Activated CD8-positive, alpha-beta T cell treated with anti-CD3 and anti-CD28 coated beads for 36 hours (primary cell): Measurements from ENCODE around the gene RCAN3. TPM values are rescaled to one million over a fixed set of nuclear protein-coding genes. Genes with fewer than 3 reads are reported as not detected.
"Not testable (repeated sequence)": the region's sequence is repeated elsewhere in the genome, so short reads cannot be mapped to it uniquely, and the experiment has no call there.

Source experiments
- ATAC-seq: fragments of 200-7000 bp; cut with Tn5 transposase; one replicate; pipeline ENCODE4 v1.10.0; 2021; ENCODE audit warnings: mild to moderate bottlenecking, moderate library complexity
- CTCF ChIA-PET: fragments of 350-600 bp; sonication (Branson Sonifier 250); formaldehyde crosslinking; loops from one replicate; lab custom pipeline; 2021; ENCODE audit warnings: antibody characterized with exemption; lab: Charles Lee
- POLR2A ChIA-PET: fragments of 350-600 bp; sonication (Branson Sonifier 250); formaldehyde crosslinking; loops from one replicate; lab custom pipeline; 2021; ENCODE audit warnings: antibody characterized with exemption; lab: Charles Lee
- DNase-seq: peaks from one replicate; pipeline ENCODE4 v3.0.0-alpha.2; 2020
- H3K27ac Mint-ChIP-seq: one replicate; pipeline ENCODE4 v1.8.0; 2021; ENCODE audit warnings: mild to moderate bottlenecking, mixed read lengths
- H3K27me3 Mint-ChIP-seq: one replicate; pipeline ENCODE4 v1.8.0; 2021; ENCODE audit warnings: mixed read lengths
- H3K36me3 Mint-ChIP-seq: one replicate; pipeline ENCODE4 v1.8.0; 2021; ENCODE audit warnings: low read depth, mixed read lengths
- H3K4me1 Mint-ChIP-seq: one replicate; pipeline ENCODE4 v1.8.0; 2021; ENCODE audit warnings: low read depth, mixed read lengths
- H3K4me3 Mint-ChIP-seq: one replicate; pipeline ENCODE4 v1.8.0; 2021; ENCODE audit warnings: mild to moderate bottlenecking, moderate library complexity, mixed read lengths
- H3K9me3 Mint-ChIP-seq: one replicate; pipeline ENCODE4 v1.8.0; 2021; ENCODE audit warnings: mixed read lengths
- CTCF ChIP-seq: fragments of 200-600 bp; IDR thresholded peaks from one replicate; pipeline ENCODE4 v1.8.0; 2022; ENCODE audit warnings: antibody characterized with exemption, mild to moderate bottlenecking
- intact Hi-C: fragments of 100-400 bp; cut with micrococcal nuclease; formaldehyde crosslinking; loops from one replicate; pipeline ENCODE4 v1.10.0; 2022
- total RNA-seq, 2 experiments: library from RNA; stranded (reverse); gene quantifications; one replicate each; pipeline ENCODE4 v1.2.3, GENCODE V29; 2021

Gene RCAN3
- total RNA-seq, 2 experiments from 2014 or later: 55.3 to 56.8 TPM

GRCh38 chr1:24513706-24514105 is 11.1 kb downstream of the RCAN3 start:
- CTCF ChIA-PET: interaction anchor here (2.2 to 9.9 kb wide), 3 partner anchors 13 to 122 kb away, joined by 5 to 110 read pairs (median 9); no protein-coding TSS in a partner anchor
- Mint-ChIP-seq H3K4me1 (peaks cover 61% of the 10 kb centered on the region), H3K4me3 (no peak overlapping the region)

GRCh38 chr1:24514946-24515345 is 12.3 kb downstream of the RCAN3 start:
- H3K27ac Mint-ChIP-seq: no peak overlapping the region
- H3K4me3 Mint-ChIP-seq: no peak overlapping the region
- intact Hi-C loops: no loop called here
- no peak for TF ChIP-seq CTCF
- H3K36me3 Mint-ChIP-seq: peaks cover 42% of the 10 kb centered on the region
- H3K4me1 Mint-ChIP-seq: peaks cover 56% of the 10 kb centered on the region
- CTCF ChIA-PET: interaction anchor here (2.0 to 9.9 kb wide), 6 partner anchors 9 to 124 kb away, joined by 5 to 110 read pairs (median 10); partner anchors contain the start of gene NIPAL3
- POLR2A ChIA-PET: interaction anchor here (1.0 to 1.9 kb wide), 3 partner anchors 11 to 28 kb away, joined by 3 to 9 read pairs (median 6); partner anchors contain the start of gene RCAN3
- no peaks in the 10 kb centered on the region for H3K9me3 Mint-ChIP-seq
- H3K27me3 Mint-ChIP-seq: no peaks in the 10 kb centered on the region
- ATAC-seq: no peak
- DNase-seq: no peak

More at GRCh38 chr1:24513706-24514105, 11.1 kb downstream of the RCAN3 start:
- Mint-ChIP-seq H3K9me3 (no peaks in the 10 kb centered on the region), H3K27me3 (no peaks in the 10 kb centered on the region), H3K36me3 (peaks cover 43% of the 10 kb centered on the region), H3K27ac (peak overlapping the region; percentile 0)
- ATAC-seq (no peak), DNase-seq (no peak)
- intact Hi-C loops: no loop called here
- no peak for TF ChIP-seq CTCF
- POLR2A ChIA-PET: interaction anchor here (0.7 to 1.1 kb wide), 3 partner anchors 11 to 24 kb away, joined by 3 read pairs; partner anchors contain the start of gene RCAN3

GRCh38 chr1:24515671-24516209 is 13.1 kb downstream of the RCAN3 start:
- H3K27me3 Mint-ChIP-seq, ATAC-seq, DNase-seq, H3K9me3 Mint-ChIP-seq, intact Hi-C loops, H3K4me3 Mint-ChIP-seq: not testable (repeated sequence)
- Mint-ChIP-seq H3K27ac (peak overlapping the region; percentile 25), H3K4me1 (peaks cover 54% of the 10 kb centered on the region), H3K36me3 (peaks cover 44% of the 10 kb centered on the region)
- ChIA-PET POLR2A (interaction anchor here (0.8 to 1.9 kb wide), 6 partner anchors 10 to 29 kb away, joined by 3 to 9 read pairs (median 6); partner anchors contain the start of gene RCAN3), CTCF (interaction anchor here (1.4 to 9.9 kb wide), 7 partner anchors 10 to 124 kb away, joined by 5 to 110 read pairs (median 9); partner anchors contain the start of gene NIPAL3)

GRCh38 chr1:24516506-24516905 is 13.9 kb downstream of the RCAN3 start:
- TF ChIP-seq CTCF: no peak
- no peak overlapping the region for H3K4me3 Mint-ChIP-seq
- DNase-seq: no peak
- H3K27ac Mint-ChIP-seq: peak overlapping the region; percentile 47
- peaks cover 40% of the 10 kb centered on the region for H3K36me3 Mint-ChIP-seq
- peaks cover 52% of the 10 kb centered on the region for H3K4me1 Mint-ChIP-seq
- intact Hi-C loops: no loop called here
- CTCF ChIA-PET: interaction anchor here (0.7 to 9.9 kb wide), 6 partner anchors 10 to 125 kb away, joined by 3 to 110 read pairs (median 8); partner anchors contain the start of gene NIPAL3
- no peaks in the 10 kb centered on the region for H3K27me3 Mint-ChIP-seq
- no peak for ATAC-seq
- POLR2A ChIA-PET: interaction anchor here (0.8 to 1.3 kb wide), 4 partner anchors 9 to 19 kb away, joined by 3 to 6 read pairs (median 4); no protein-coding TSS in a partner anchor
- H3K9me3 Mint-ChIP-seq: peaks cover 3% of the 10 kb centered on the region

GRCh38 chr1:24517898-24518297 is 15.3 kb downstream of the RCAN3 start:
- CTCF ChIA-PET: interaction anchor here (0.9 to 9.9 kb wide), 9 partner anchors 8 to 102 kb away, joined by 3 to 110 read pairs (median 5); partner anchors contain the start of gene NIPAL3
- Mint-ChIP-seq H3K27me3 (no peaks in the 10 kb centered on the region), H3K9me3 (peaks cover 3% of the 10 kb centered on the region), H3K4me3 (no peak overlapping the region), H3K36me3 (peaks cover 39% of the 10 kb centered on the region), H3K4me1 (peaks cover 51% of the 10 kb centered on the region), H3K27ac (no peak overlapping the region)
- TF ChIP-seq CTCF: no peak
- POLR2A ChIA-PET: interaction anchor here (0.6 to 1.3 kb wide), 5 partner anchors 8 to 69 kb away, joined by 3 to 5 read pairs (median 3); no protein-coding TSS in a partner anchor
- DNase-seq (no peak), ATAC-seq (no peak)
- intact Hi-C loops: no loop called here

GRCh38 chr1:24520282-24520681 is 17.6 kb downstream of the RCAN3 start:
- POLR2A ChIA-PET: interaction anchor here (1.0 kb wide), 1 partner anchor 18 kb away, joined by 4 read pairs; the partner anchor contains the start of gene RCAN3
- H3K27me3 Mint-ChIP-seq, intact Hi-C loops, H3K4me3 Mint-ChIP-seq, H3K9me3 Mint-ChIP-seq, ATAC-seq, DNase-seq: not testable (repeated sequence)
- Mint-ChIP-seq H3K36me3 (peaks cover 40% of the 10 kb centered on the region), H3K27ac (peak overlapping the region; percentile 25), H3K4me1 (peaks cover 45% of the 10 kb centered on the region)
- CTCF ChIA-PET: interaction anchor here (0.8 to 0.9 kb wide), 2 partner anchors 10 to 22 kb away, joined by 3 read pairs; no protein-coding TSS in a partner anchor
